Measurements from ENCODE around the gene TMEM14C.

Gene TMEM14C
- 12.8 to 21.4 (median 15.1) reads per million in 4 donors for total RNA-seq

- DNase-seq = peak; percentile 62 to 87 (median 67)
These were observed at the start of gene TMEM14C for GRCh38 chr6:10722820-10723566. Gene TMEM14C (plus strand): TSS chr6:10723070. CDS start chr6:10724614, 1,544 bp downstream.

DNA sequence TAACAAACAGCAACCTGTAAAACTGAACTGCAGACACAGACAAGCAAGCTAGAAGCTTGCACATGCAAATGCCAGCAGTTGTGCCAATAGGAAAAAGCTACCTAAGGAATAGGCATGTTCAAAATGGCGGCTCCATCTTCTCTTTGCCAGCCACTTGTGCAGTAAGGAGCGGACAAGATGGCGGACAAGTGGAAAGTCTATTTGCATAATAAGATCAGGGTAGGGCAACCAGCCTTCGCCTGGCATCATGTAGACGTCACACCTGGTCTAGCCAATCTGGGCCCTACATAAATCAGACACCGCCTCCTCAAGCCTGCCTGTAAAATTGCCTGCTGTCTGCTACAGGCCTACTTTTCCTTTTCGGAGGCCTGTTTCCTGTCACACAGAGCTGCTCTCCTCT, 46.5 kb upstream of the TMEM14C start:
- no peak for DNase-seq

GRCh38 chr6:10678456-10678855, 44.4 kb upstream of the TMEM14C start:
- DNase-seq = no peak

DNA sequence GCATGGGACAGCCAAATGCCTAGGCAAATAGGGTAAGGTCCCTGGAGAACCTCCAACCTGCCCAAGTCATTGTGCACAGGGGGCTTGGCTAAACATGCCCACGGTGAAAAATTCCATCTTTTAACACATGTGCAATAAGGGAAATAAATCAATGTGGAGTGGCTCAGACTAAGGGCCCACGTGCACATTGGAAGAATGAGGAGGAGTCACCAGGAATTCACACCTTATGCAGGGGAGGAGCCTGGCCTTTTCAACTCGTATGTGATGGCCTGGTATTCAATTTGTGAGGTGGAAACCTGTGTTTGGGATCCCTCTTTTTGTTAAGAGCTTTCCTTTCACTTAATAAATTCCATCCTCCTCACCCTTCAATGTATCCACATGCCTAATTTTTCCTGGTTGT, 41.1 kb upstream of the TMEM14C start:
- DNase-seq = no peak

- no peak for DNase-seq
These were observed 40.4 kb upstream of the TMEM14C start for GRCh38 chr6:10682355-10682988.

GRCh38 chr6:10684618-10685017, 38.3 kb upstream of the TMEM14C start:
- DNase-seq = no peak

DNA sequence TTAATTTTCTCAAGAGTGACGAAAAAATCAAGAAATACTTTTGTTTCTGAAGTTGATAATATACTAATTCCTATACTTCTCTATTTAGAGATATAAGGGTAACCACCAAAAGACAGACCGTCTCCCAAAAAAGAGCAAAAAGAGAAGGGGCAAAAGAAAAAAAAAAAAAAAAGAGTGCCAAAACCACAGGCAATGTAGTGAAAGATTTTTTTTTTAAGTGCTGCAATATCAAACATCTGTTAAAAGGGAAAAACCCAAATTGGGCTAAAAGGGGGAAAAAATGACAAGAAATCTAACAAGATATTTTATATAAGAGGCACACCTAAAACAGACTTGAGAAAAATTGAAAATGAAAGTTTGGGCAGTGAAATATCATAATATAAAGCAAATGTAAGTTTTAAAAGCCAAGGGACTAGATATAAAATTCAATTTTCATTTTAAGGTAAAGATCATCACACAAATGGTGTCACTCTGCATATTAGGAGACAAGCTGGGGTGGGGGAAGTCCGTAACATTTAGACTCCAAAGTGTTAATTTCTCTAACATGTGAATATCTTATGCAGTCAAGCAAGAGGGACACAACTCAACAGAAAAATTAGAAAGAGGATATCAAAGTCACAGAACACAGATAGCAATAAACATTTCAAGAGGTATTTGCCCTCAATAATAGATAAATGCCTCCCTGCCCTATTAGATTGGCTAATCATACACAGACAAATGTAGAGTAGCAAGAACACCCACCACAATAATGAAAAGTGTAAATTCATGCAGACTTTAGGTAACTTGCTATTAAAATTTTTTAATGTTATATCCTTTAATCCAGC, 37.6 kb upstream of the TMEM14C start:
- no peak for DNase-seq

- DNase-seq = no peak
These were observed 36.0 kb upstream of the TMEM14C start for GRCh38 chr6:10686901-10687300.

DNA sequence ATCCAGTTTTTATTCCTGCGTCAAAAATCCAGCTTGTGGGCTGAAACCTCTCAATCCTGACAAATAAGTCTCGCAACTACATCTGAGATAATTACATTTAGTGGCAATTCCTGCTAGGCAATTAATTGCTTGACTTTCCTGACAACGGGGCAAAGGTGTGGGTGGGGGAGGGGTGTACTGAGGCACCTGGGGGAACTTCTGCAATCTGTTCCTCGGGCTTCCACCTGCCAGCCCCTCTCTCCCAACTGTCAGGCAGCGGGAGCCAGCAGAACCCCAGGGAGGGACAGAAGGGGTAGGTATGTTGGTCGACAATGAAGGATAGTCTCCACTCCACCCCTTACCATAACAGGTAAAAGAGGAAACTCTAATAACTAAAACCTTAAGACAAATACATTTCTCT, 35.3 kb upstream of the TMEM14C start:
- DNase-seq = no peak

DNA sequence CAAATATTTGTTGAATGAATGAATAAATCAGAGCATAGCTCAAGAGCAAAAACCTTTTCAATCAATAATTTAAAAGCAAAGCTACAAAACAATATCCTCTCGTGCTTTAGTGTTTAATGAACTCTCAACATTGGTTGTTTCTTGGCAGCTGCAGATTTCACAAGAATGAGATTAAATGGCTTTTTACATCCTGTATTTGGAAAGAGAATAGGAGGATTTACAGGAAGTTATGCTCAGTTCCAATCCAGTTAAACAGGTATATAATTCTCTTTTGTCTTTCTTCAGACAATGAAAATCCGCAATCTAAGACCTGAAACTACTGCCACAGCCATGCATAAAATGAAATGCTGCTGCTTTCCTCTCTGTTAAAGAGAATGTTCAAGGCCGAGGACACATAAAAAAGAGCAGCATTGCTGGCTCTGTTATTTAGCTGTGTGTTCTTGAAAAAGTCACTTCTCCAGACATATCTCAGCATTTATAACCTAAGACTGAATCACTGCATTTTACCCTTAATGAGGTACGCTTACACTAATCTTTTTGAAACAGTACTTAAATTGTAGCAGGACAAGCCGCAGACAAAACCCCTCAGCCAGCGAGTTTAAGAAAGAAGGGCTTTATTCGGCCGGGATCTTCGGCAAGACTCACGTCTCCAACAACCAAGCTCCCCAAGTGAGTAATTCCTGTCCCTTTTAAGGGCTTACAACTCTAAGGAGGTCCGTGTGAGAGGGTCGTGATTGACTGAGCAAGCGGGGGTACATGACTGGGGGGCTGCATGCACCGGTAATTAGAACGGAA, 32.0 kb upstream of the TMEM14C start:
- DNase-seq = no peak

DNA sequence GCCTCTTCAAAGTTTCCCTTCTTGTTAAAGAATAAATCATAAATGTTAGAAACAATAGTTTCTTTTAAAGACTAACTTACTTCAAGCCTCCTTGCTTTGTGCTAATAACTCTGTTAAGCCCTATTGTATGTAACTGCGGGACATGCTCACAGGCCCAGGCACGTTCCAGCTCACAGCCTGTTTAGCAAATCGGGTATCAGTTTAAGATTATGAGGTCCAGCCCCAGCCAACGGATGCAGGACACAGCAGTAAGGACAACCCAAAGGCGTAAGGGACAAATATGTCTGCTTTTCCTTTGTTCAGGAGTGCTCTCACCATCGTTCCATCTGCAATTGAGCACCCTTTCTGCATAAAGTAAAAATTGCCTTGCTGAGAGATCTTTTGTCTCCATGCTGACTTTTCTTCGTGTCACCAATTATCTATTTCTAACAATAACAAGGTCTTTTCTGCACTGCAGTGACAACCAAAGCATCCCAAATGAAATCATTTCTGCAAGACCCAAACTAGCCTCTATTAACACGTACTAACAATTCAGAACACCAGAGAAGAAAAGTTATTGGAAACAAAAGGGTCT, 29.8 kb upstream of the TMEM14C start:
- no peak for DNase-seq

DNA sequence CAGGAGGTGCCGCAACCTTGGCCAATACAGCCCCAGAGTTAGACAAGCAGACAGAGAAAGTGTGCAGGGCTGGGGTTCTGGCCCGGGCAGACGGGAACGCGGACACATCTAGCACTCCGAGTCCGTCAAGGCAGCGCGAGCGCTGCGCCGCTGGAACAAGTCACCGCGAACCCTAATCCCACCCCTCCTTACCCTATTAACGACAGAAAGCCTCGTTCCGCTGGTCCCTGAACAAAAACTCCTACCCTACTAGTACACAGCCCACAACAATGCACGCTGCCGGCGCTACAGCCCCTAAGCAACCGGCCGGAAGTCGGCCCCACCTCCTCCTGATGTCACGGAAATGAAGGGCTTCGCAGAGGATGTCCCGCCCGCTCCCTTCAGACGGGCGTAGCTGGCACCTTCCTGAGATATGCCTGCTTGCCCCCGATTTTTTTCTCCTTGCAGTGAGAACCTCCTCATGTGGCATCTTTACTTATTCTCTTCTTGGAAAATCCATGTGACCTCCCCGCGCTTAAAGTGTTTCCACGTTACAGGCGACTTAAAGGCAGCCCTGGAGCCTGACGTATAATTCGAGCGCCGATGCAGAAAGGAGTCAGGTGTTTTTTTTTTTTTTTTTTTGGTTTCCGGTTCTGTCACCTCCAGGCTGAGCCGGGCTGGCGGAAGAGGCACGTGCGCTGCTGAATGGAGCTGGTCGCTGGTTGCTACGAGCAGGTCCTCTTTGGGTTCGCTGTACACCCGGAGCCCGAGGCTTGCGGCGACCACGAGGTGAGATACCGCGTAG, 28.4 kb upstream of the TMEM14C start, which contains the start of the genes C6orf52 and PAK1IP1:
Gene C6orf52 (minus strand): TSS at position 315 of the 784 bp plus-strand sequence. CDS start 7,066 bp downstream, outside the sequence.
Gene PAK1IP1 (plus strand): TSS at position 671 of the 784 bp plus-strand sequence. CDS start 14 bp downstream, at position 685.
- peak; percentile 85 to 95 (median 88) for DNase-seq

GRCh38 chr6:10695086-10695657, 27.7 kb upstream of the TMEM14C start:
- DNase-seq = no peak

DNA sequence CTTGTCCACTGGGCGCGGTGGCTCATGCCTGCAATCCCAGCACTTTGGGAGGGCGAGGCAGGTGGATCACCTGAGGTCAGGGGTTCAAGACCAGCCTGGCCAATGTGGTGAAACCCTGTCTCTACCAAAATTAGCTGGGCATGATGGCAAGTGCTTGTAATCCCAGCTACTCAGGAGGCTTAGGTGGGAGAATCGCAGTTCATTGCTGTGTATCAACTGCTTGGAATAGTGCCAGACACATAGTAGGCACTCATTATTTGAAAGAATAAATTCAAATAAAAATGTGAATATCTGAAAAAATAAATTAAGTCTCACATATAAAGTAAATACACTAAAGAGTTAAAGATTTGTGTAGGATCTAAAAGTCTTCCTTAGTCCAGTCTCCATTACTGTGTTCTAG, 26.2 kb upstream of the TMEM14C start:
- no peak for DNase-seq

GRCh38 chr6:10713962-10714361, 8.9 kb upstream of the TMEM14C start:
- no peak for DNase-seq

DNA sequence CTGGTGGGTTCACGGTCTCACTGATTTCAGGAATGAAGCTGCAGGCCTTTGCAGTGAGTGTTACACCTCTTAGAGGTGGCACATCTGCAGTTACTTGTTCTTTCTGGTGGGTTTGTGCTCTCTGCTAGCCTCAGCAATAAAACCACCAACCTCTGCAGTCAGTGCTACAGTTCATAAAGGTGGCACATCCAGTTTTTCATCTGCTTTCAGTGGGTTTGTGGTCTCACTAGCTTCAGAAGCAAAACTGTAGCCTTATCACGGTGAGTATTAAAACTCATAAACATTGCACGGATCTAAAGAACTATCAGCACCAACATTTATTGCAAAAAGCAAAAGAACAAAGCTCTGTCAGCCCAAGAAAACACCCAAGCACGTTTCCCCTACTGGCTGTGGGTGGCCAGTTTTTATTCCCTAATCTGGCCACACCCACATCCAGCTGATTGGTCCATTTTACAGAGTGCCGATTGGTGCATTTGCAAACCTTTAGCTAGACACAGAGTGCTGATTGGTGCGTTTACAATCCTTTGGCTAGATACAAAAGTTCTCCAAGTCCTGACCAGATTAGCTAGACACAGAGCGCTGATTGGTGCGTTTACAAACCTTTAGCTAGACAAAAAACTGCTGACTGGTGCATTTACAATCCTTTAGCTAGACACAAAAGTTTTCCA, 3.4 kb upstream of the TMEM14C start:
- DNase-seq = peak in 3 of 5 donors; percentile 7 to 55 (median 16)

DNA sequence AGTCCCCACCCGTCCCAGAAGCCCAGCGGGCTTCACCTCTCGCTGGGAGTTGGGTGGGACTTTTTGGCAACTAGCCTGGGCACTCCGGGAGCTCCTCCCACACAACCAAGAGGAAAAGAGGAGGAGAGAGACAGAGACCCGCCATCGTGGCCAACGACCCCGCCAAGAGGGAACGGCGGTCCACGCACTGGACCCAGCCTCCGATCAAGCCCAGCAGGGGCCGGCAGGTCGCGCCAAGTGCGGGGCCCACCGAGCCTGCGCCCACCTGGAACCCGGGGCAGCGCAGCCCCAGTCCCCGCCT, 3.0 kb upstream of the TMEM14C start:
- no peak for DNase-seq

GRCh38 chr6:10720265-10720959, 2.5 kb upstream of the TMEM14C start:
- peak; percentile 30 to 70 (median 43) for DNase-seq
